ENCODE measurements around the gene RIT1.
"Not testable (repeated sequence)": the region's sequence is repeated elsewhere in the genome, so short reads cannot be mapped to it uniquely, and the experiment has no call there.

RIT1 gene

DNA sequence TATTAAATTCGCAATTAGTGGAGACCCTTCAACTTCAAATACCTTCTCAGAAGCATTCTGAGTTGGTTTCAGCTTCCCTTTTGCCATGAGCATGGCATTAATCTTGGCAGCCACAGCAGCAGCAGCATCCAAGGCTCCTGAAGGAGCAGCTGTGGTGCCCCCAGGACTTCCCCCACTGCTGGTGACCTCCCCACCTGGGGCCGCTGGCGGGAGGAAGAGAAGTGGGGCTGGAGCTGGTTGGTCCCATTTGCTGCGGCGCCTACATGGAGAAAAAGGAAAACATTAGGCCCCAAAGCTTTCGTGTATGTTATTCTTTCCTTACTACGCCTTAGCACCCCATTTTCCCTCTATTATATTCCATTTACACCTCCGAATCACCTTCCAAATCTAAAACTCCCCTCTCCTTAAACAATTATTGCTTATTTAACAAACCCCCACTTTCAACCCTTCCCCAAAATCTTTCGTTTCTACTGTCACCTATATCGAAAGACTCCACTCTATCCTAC, 22.5 kb upstream of the RIT1 start:
- no peak for DNase-seq (ENCODE audit: low read depth)

DNA sequence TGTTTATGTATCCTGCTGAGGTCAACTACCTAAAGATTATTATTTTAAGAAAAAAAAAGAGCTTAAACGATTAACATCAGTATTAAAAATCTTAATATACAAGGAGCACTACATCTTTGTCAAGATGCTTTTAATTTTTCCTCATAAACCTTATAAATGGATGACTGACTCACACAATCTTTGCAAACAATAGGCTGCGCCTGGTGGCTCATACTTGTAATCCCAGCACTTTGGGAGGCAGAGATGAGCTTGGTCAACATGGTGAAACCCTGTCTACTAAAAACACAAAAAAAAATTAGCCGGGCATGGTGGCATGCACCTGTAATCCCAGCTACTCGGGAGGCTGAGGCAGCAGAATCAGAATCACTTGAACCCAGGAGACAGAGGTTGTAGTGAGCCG, 21.3 kb upstream of the RIT1 start:
- DNase-seq (ENCODE audit: low read depth), result no peak

DNA sequence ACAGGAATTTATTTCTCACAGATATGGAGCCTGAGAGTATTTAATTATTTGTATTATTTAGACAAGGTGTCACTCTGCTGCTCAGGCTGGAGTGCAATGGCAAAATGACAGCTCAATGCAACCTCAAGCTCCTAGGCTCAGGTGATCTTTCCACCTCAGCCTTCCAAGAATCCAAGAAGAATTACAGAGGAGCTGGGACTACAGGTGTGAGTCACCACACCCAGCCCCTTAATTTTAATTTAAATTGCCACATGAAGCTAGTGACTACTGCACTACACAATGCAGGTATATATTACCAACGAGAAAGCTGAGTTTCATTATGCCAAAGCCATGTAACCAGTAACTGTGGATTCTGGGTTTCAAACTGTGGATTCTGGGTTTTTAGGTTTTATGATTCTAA, 20.9 kb upstream of the RIT1 start:
- no peak for DNase-seq (ENCODE audit: low read depth)

DNA sequence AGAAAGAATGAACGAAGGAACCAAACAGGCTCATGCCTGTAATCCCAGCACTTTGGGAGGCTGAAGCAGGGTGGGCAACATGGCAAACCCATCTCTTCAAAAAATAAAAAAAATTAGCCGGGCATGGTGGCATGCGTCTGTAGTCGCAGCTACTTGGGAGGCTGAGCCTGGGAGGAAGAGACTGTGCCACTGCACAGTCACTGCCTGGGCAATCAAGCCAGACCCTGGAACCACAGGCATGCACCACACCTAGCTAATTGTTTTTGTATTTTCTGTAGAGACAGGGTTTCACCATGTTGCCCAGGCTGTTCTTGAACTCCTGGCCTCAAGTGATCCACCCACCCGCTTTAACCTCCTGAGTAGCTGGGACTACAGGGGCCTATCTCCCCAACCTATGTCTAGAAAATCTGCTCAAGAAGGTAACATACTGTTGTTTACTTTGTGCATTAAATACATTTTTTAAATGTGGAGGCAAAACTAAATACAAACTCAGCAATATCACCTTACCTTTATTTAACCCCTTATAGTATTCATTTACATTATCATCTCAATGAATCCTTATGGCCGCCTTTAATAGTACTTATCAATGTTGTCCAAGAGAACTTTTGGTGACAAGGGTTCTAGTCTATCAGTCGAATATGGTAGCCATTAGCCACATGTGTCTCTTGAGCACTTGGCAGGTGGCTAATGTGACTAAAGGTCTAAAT, 20.3 kb upstream of the RIT1 start:
- DNase-seq (ENCODE audit: low read depth), result no peak

DNA sequence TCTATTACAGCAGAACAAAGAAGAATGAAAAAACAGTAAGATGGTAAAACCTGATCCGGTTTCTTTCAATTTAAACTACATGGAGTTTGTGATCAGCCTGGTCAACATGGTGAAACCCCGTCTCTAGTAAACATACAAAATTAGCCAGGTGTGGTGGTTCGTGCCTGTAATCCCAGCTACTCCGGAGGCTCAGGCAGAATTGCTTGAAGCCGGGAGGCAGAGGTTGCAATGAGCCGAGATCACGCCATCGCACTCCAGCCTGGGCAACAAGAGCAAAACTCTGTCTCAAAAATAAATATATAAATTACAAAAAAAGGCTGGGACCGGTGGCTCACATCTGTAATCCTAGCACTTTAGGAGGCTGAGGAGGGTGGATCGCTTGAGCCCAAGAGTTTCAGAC, 19.6 kb upstream of the RIT1 start:
- not testable (repeated sequence) for DNase-seq (ENCODE audit: low read depth)

DNA sequence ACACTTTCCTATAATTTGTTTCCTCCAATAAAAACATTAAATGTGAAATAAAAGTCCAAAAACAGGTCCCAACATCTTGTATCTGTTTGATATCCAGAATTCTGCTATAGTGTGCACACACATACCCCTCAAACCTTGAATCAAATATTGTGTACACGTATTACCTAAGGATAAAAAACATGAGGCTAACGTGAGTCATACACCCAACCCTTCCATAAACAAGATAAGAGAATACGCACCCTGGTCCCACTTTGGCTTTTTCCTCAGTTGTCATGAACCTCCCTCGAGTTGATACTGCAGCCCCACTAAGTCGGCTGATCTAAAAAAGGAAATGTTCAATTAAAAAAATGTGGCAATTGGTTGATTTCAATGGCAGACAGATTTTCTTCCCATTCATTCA, 17.9 kb upstream of the RIT1 start:
- DNase-seq (ENCODE audit: low read depth), result no peak

DNA sequence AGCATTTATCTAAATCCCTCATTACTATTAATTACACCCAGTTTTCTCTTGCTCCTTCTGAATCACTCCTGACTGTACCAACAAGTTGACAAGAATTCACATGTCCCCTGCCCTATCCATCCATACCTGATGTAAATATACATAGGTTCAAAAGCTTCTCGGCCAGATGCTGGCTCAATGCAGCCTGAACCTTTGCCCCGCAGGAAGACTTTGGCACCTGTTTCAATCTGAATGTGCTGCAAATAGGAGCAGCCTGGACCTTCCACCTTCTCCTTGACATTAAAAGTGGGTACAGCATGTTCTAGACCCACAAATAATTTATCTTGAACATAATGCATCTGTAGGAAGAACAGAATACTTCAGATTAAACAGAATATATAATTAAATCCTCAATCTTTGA, 14.4 kb upstream of the RIT1 start:
- DNase-seq (ENCODE audit: low read depth), result no peak

DNA sequence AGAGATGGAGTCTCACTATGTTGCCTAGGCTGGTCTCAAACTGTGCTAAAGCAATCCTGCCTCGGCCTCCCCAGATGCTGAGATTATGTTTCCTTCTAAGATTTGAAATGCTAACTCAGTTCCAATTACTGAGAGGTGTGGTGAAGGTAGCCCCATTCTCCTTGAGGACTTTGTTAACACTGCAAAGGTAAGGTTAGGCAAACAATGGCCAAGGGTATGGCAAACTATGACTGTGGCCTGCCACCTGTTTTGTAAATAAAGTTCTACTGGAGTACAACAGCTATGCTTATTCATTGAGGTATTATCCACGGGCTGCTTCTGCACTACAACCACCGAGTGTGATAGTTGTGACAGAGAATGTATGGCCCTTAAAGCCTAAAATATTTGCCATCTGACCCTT, 9.6 kb upstream of the RIT1 start:
- no peak for DNase-seq (ENCODE audit: low read depth)

DNA sequence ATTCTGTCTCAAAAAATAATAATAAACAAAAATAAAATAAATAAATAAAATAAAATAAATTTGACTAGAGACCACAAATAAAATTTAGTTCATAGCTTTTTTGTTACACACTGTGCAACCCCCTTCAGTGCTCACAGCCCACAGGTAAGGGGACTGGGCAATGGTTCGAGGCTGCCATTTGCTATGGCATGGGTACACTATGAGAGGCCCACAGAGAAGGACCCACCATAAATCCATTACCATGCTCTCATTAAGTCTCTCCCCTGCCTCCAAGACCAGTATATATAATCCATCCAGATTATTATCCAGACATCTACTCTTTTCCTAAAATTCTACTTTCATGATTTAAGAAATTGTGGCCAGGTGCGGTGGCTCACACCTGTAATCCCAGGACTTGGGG, 8.7 kb upstream of the RIT1 start:
- no peak for DNase-seq (ENCODE audit: low read depth)

DNA sequence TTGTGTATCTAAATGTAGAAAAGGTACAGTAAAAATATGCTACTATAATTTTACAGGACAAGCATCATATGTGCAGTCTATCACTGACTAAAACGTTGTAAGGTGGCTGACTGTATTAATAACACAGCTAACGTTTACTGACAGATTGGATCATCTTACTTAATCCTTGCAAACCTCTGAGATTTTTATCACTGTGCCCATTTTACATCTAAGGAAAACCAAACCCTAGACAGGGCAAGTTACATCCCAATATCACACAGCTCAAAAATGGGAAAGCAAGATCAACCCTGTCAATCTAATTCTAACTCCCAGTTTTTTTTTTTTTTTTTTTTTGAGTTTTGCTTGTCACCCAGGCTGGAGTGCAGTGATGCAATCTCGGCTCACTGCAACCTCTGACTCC, 7.5 kb upstream of the RIT1 start:
- no peak for DNase-seq (ENCODE audit: low read depth)

DNA sequence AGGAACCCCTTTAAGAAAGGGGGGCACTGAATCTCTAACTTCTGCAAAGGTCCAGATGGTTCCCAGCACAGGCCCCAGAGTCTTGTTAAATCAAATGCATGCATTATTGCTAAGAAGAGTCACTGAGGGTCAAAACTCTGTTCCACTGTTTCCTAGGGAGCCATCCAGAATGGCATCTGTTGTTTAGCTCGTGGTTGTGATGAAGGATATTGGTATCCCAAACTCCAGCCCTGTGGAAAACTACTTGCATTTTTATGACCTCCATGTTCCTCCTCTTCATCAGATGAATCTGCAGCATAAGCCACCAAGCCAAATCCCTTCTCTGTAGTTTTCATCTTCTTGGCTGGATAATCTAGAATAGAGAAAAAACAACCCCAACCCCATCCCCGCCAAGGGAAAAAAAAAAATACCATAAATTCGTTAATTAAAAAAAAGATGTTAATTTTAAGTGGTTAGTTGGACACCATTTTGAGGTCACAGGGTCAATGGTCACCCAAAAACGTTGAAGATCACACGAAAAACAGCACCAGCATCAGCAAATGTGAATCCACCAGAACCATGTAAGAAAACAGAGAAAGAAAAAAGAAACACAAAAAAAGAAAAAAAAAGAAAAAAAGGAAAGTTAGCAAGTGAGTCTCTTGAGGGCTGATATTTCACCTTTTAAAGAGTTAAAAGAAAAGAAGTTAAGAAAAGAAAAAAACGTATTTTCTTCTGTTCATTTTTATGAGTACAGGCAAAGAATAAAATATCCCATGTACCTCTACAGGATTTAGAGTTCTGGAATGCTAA, 3.0 kb upstream of the RIT1 start:
- no peak for DNase-seq (ENCODE audit: low read depth)

DNA sequence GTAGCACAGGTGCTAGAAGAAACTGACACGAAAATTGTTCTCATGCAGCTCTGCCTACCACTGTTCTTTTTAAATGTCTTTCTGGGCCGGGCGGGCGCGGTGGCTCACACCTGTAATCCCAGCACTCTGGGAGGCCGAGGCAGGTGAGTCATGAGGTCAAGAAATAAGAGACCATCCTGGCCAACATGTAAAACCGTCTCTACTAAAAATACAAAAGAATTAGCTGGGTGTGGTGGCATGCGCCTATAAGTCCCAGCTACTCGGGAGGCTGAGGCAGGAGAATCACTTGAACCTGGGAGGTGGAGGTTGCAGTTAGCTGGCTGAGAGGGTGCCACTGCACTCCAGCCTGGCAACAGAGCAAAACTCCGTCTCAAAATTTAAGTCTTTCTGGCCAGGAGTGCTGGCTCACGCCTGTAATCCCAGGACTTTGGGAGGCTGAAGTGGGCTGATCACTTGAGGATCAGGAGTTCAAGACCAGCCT, 947 bp upstream of the RIT1 start:
- DNase-seq (ENCODE audit: low read depth), result no peak

DNA sequence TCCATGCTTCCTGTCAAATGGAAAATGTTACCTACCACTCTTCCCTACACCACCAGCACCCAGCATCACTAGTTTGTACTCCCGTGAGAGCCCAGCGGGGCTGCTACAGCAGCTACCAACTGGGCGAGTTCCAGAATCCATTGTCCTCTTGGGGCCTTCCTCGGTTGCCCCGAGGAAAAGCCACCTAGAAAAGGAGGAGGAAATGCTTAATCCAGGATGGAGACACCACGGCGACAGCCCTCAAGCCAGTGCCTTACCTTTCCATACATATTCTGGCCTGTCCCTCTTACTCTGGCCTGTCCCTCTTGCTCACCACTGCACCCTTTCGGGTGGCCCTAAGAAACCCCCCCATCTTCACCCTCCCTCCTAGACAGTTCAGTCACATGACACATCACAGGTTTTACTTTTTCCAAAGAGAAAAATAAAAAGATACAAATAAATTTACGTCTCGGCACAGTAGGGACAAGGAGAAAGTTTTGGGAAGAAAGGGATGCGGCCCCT, 478 bp downstream of the RIT1 start:
- DNase-seq (ENCODE audit: low read depth), result no peak

DNA sequence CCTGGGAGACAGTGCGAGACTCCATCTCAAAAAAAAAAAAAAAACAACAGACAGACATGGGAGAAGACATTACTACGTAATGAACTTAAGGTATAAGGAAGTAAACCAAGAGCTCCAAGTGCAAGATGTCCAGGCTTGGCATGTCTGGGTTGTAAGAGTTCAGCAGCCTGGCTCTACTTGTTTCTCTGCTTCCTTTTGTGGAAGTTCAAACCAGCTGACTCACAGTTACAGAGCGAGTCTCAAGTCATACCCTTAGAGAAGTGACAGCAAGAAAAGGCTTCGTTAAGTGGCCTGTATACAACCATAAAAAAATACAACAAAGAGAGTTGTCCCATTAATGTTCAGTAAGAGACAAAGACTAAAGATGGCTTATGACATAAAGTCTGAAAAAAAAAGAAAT, 1.3 kb downstream of the RIT1 start:
- DNase-seq (ENCODE audit: low read depth), result no peak

DNA sequence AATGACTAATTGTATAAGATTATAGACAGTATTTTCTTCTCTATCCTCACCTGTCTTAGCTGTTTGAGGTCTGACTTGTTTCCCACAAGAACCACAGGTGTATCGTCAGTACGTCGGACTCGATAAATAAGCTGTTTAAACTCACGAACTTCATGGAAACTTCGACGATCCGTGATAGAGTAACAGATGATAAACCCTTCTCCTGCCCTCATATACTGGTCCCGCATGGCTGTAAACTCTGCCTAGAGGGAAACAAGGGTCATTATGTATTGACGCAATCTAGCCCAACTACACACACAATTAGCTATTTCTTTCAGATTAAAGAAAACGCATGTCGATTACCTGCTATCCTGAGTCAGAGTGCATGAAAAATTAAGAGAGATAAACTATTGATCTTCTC, 6.9 kb downstream of the RIT1 start:
- no peak for DNase-seq (ENCODE audit: low read depth)

DNA sequence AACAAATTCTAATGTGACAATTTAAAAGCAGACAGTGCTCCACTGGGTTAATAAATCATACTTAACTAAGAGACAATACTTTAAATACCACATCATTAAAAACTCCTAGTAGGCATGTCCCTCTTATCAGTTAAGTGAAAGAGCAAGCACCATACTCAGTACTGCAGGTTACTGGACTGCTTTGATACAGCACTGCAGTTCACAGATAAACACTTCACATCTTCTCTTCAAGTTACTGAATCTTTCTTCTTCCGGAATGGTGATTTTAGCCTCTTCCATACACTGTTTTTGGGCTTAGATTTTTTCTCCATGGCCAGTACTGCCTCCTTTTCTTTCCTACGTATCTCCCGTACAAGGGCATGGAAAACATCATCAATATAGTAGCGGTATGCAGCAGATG, 11.0 kb downstream of the RIT1 start:
- DNase-seq (ENCODE audit: low read depth), result no peak

DNA sequence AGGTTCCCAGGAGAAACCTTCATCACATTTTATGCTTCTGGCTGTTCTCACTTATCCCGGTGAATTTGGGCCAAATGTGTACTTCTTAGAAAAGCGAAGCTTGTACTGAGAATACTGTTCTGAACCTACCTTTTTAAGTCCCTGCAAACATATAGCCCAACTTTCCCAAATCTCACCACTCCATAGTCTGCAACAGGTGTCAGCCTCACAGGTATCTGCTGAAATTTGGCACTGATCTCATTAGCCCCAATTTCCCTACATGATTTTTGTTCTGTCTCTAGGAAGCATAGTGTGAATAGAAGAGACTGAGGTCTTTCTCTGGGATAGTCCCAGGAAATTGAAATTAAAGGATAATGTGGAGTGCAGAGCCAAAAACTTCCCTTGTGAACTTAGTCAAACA, 11.5 kb downstream of the RIT1 start:
- no peak for DNase-seq (ENCODE audit: low read depth)

DNA sequence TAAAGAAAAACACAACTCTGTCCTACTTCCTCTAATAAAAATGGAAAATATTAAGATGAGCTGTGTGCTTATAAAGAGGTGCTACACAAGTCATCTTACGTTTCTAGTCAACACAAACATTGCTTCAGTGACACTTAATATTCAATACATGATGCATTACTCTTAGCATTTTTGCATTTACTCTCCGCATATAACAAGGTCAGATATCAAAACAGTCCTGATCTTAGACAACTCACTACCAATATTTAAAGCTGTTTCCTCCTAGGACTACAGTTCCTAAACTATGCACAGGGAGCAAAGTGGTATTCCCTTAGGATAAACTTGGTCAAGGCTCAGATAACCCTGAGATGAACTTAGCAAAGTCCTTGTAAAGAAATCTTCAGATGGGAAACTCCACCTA, 12.3 kb downstream of the RIT1 start:
- no peak for DNase-seq (ENCODE audit: low read depth)

DNA sequence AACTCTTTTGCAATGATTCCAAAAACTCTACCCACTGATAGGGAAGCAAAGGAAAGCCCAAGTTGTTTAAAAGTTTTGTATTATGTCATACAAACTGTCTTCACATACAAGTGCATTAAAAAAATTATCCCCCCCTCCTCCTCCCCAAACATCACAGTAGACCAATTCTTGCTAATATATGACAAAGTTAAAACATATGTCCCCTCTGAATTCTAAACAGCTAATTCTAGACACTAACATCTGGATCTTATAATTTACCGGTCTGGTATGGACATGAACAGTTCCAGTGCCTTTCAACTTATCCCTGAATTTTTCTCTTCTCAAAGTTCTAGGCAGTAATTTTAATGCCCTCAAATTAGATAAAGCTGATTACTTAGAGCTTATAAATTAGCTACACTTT, 13.4 kb downstream of the RIT1 start:
- no peak for DNase-seq (ENCODE audit: low read depth)

DNA sequence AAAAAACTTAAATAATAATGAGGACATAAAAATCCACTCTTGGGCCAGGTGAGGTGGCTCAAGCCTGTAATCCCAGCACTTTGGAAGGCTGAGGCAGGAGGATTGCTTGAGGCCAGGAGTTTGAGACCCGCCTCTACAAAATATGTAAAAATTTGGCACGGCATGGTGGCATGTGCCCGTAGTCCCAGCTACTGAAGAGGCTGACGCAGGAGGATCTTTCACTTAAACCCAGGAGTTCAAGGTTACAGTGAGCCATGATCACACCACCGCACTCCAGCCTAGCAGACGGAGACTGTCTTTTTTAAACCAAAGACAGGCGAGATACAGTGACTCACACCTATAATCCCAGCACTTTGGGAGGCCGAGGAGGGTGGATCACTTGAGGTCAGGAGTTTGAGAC, 14.7 kb downstream of the RIT1 start:
- DNase-seq (ENCODE audit: low read depth), result not testable (repeated sequence)

DNA sequence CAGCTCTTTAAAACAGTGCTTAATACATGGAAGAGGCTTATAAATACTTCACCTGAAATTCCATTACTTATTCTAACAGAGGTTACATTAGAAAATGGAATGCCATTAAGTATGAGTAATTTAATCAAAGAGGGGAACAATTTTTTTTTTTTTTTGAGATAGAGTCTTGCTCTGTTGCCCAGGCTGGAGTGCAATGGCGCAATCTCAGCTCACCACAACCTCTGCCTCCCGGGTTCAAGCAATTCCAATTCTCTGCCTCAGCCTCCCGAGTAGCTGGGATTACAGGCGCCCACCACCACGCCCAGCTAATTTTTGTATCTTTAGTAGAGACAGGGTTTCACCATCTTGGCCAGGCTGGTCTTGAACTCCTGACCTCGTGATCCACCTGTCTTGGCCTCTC, 15.5 kb downstream of the RIT1 start:
- not testable (repeated sequence) for DNase-seq (ENCODE audit: low read depth)

DNA sequence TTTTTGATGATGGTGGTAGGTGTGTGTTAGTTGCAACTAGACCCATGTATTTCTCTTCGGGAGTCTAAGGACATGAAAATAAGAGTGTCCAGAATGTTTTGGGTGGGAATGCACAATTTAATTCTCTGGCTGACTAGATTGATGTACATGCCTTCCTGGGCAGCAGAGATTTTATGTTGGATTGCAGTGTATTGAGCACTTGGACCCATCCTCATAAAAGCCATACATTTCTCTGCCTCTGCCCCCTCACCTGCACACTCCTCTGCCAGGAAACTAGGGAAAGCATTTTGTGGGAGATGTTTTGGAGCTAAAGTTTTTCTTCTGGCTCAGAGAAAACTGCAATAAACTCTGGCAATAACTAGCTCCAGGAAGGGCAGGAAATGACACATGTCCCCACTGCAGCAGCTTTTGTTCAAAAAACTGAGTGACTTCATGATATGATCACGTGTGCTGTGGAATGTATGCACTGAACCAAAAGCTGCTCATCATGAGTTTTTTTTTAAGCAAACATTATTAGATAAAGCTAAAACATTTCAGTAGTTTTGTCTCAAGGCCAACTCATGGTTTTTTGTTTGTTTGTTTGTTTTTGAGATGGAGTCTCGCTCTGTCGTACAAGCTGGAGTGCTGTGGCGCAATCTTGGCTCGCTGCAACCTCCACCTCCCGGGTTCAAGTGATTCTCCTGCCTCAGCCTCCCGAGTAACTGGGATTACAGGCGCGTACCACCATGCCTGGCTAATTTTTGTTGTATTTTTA, 17.6 kb downstream of the RIT1 start:
- DNase-seq (ENCODE audit: low read depth), result no peak

DNA sequence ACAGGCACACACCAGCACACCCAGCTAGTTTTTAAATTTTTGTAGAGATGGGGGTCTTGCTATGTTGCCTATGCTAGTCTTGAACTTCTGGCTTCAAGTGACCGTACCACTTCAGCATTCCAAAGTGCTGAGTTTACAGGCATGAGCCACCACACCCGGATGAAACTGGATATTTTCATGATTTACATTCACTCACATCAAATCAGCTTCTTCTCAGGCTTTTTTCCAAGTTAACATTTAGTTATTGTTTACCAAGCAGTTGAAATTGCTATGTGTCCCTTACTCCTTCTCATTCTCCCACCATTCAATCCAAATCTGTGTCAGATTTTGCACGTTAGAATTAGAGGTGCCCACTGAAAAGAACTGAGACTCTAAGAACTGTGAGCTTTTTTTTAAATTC, 18.4 kb downstream of the RIT1 start:
- DNase-seq (ENCODE audit: low read depth), result no peak
